GM12801 (cell line): ENCODE measurements around the gene PDXDC1.

Source experiments
- CTCF ChIP-seq: IDR thresholded peaks from one replicate; pipeline ENCODE4 v1.5.1; 2011; ENCODE audit warnings: control low read depth; ENCODE audit not compliant: insufficient read length; ENCODE audit errors: extremely low read depth

The PDXDC1 gene

DNA sequence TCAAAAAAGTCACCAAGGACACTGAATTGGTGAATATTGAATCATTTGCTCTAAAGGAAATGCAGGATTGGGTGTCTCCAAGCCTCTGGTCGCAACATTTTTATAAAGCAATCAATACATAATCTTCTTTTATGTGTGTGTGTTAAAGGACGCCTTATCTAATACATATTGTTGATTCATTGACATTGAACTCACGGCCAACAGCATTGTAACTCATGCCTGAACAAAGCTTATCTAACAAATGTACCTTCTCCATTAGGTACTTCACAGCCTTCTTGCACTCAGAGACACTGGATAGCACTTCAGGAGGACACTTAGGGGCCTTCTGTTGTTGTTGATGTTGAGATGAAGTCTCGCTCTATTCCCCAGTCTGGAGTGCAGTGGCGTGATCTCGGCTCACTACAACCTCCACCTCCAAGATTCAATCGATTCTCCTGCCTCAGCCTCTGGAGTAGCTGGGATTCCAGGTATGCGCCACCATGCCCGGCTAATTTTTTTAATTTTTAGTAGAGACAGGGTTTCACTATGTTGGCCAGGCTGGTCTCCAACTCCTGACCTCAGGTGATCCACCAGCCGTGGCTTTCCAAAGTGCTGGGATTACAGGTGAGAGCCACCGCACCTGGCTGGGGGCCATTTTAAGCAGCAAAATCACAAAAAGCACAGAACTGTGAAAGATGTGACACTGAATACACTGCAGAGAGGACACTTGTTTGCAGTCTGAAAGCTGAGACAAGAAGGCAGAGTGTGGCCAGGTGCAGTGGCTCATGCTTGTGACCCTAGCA lies 13.2 kb upstream of the PDXDC1 start:
- no peak for TF ChIP-seq CTCF

- TF ChIP-seq CTCF, result no peak
Observed at GRCh38 chr16:14963281-14964173, 11.3 kb upstream of the PDXDC1 start.

DNA sequence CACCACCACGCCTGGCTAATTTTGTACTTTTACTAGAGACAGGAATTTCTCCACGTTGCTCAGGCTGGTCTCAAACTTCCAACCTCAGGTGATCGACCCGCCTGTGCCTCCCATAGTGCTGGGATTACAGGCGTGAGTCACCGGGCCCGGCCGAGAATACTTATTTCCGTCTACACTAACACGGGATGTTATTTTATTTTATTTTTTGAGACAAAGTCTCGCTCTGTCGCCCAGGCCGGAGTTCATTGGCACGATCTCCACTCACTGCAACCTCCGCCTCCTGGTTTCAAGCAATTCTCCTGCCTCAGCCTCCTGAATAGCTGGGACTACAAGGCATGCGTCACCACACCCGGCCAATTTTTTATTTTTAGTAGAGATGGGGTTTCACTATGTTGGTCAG lies 9.5 kb upstream of the PDXDC1 start:
- no peak for TF ChIP-seq CTCF

- no peak for TF ChIP-seq CTCF
Observed at GRCh38 chr16:15031179-15031578, 56.4 kb downstream of the PDXDC1 start.

GRCh38 chr16:15031586-15031985 lies 56.8 kb downstream of the PDXDC1 start:
- no peak for TF ChIP-seq CTCF

DNA sequence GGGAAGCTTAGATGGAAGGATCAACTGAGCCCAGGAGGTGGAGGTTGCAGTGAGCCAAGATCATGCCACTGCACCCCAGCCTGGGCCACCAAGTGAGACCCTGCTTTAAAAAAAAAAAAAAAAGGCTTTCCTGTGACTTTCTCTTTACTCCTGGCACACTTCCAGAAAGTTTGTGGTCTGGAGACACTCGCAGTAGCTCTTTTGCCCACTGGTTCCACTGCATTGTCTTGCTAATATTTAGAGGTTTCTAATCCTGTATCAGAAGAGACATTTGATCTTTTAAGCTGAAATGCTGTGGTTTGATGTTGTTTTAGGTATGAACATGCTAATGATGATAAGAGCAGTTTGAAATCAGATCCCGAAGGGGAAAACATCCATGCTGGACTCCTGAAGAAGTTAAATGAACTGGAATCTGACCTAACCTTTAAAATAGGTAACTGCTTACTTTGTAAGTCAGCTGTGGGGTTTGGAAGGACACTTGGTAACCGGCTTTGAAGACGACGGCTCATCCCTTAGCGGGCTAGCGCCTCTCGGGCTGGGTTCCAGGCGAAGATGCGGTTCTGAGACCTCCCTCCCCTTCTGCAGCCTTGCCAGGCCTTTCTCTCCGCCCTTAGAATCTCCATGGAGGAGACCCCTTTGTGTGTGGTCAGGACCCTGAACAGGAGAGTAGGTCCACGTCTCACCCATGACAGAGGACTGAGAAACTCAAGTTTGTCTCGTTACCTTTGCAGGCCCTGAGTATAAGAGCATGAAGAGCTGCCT lies 57.9 kb downstream of the PDXDC1 start:
- TF ChIP-seq CTCF, result no peak

GRCh38 chr16:15033309-15033707 lies 58.5 kb downstream of the PDXDC1 start:
- no peak for TF ChIP-seq CTCF
